D721Med (cell line): Measurements from ENCODE around the gene NLRX1.
"Not testable (repeated sequence)": the region's sequence is repeated elsewhere in the genome, so short reads cannot be mapped to it uniquely, and the experiment has no call there.

Source experiments
- DNase-seq: peaks from one replicate; pipeline ENCODE4 v3.0.0; 2011; ENCODE audit warnings: low spot score; ENCODE audit not compliant: insufficient read length
- FAIRE-seq: peaks from 2 replicates; lab custom pipeline; 2011; peaks lifted over from hg19 to GRCh38; lab: Jason Lieb, UNC
- TF ChIP-seq, protein P1 (sequence below): IDR thresholded peaks from 2 replicates; pipeline ENCODE4 v1.5.1; 2012; ENCODE audit warnings: mild to moderate bottlenecking, control low read depth; ENCODE audit not compliant: insufficient read depth; ENCODE audit errors: missing control alignments

NLRX1 gene

DNA sequence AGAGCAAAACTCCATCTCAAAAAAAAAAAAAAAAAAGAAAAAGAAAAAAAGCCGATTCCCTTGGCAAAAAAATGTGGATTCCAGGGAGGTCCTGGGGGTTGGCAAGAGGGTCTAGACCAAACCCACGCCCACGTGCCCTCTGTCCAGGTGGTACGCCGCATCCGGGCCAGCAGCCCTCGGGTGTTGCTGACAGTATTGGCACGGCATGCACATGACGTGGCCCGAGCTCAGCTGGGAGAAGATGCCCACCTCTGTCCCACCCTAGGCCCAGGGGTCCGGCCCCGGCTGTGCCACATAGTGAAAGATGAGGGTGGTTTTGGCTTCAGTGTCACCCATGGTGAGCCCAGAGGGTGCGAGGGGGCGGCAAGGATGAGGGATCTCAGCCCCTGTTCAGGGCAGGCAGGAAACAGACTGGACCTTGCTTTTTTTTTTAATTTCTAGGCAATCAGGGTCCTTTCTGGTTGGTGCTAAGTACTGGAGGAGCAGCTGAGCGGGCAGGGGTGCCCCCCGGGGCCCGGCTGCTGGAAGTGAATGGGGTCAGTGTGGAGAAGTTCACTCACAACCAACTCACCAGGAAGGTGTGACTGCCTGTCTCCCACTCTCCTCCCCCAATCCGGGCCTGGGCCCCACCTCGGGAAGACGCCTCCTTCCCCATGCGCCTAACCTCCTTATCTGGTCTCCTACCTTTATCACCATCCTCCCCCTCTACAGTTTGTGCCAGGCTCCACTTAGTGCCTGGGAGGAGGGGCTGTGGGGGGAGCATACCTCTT is 18.8 kb downstream of the NLRX1 start:
- TF ChIP-seq, protein P1, sequence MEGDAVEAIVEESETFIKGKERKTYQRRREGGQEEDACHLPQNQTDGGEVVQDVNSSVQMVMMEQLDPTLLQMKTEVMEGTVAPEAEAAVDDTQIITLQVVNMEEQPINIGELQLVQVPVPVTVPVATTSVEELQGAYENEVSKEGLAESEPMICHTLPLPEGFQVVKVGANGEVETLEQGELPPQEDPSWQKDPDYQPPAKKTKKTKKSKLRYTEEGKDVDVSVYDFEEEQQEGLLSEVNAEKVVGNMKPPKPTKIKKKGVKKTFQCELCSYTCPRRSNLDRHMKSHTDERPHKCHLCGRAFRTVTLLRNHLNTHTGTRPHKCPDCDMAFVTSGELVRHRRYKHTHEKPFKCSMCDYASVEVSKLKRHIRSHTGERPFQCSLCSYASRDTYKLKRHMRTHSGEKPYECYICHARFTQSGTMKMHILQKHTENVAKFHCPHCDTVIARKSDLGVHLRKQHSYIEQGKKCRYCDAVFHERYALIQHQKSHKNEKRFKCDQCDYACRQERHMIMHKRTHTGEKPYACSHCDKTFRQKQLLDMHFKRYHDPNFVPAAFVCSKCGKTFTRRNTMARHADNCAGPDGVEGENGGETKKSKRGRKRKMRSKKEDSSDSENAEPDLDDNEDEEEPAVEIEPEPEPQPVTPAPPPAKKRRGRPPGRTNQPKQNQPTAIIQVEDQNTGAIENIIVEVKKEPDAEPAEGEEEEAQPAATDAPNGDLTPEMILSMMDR = no peak
- DNase-seq = no peak
- no peak for FAIRE-seq

DNA sequence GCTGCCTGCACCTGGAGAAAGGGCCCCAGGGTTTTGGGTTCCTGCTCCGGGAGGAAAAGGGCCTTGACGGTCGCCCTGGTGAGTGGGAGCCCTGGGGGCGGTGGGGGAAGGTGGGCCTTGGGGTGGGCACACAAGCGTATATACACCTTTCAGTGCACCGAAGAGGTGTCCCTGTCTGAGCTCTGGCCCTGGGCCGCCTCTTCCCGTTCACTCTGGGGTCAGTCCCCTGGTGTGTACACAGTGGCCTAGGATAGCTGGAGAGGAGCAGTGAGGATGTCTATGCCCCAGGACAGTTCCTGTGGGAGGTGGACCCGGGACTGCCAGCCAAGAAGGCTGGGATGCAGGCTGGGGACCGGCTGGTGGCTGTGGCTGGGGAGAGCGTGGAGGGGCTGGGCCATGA is 19.5 kb downstream of the NLRX1 start:
- DNase-seq (no peak), FAIRE-seq (no peak)
- TF ChIP-seq, protein P1 = no peak

- TF ChIP-seq, protein P1 = no peak
- DNase-seq (peak; percentile 15), FAIRE-seq (no peak)
Measured at GRCh38 chr11:119188887-119189286, 20.4 kb downstream of the NLRX1 start.

- TF ChIP-seq, protein P1 = no peak
- no peak for FAIRE-seq
- DNase-seq = no peak
Measured at GRCh38 chr11:119189393-119189792, 20.9 kb downstream of the NLRX1 start.

GRCh38 chr11:119190531-119190930 is 22.0 kb downstream of the NLRX1 start:
- no peak for FAIRE-seq
- DNase-seq = peak; percentile 11
- TF ChIP-seq, protein P1 = no peak

DNA sequence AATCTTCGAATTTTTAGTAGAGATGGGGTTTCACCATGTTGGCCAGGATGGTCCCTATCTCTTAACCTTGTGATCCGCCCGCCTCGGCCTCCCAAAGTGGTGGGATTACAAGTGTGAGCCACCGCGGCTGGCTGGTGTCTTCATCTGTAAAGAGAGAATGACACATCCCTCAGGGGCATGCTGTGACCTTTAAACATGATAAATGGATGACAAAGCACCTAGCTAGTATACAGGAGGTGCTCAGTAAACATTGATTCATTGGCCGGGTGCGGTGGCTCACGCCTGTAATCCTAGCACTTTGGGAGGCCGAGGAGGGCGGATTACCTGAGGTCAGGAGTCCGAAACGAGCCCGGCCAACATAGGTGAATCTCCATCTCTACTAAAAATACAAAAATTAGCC is 22.7 kb downstream of the NLRX1 start:
- not testable (repeated sequence) for DNase-seq, FAIRE-seq

- FAIRE-seq = no peak
- peak; percentile 9 for DNase-seq
- TF ChIP-seq, protein P1 = no peak
Measured at GRCh38 chr11:119192111-119192510, 23.6 kb downstream of the NLRX1 start.
